ENCODE results near the gene HIKESHI.

HIKESHI gene

DNA sequence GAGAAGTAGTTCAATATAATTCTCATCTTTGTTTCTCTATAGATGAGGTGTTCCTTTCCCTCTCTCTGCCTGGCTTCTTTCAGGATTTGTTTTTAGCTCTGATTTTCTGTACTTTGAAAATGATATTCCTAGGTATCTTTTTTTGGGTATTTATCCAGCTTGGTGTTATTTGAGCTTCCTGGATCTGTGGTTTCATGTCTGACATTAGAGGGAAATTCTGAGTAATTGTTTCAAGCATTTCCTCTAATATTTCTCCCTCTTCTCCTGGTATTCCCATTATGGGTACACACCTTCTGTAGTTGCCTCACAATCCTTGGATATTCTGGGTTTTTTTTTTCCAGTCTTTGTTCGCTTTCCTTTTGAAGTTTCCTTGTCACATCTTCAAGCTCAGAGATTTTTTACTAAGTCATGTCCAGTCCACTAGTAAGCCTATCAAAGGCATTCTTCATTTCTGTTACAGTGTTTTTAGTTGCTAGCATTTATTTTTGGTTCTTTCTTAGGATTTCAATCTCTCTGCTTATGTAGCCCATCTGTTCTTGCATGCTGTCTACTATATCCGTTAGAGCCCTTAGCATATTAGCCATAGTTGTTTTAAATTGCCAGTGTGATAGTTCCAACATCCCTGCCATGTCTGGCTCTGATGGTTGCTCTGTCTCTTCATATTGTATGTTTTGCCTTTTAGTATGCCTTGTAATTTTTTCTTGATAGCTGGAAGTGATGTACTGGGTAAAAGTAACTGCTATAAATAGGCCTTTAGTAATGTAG, 78.4 kb downstream of the HIKESHI start:
- no peak for DNase-seq

DNA sequence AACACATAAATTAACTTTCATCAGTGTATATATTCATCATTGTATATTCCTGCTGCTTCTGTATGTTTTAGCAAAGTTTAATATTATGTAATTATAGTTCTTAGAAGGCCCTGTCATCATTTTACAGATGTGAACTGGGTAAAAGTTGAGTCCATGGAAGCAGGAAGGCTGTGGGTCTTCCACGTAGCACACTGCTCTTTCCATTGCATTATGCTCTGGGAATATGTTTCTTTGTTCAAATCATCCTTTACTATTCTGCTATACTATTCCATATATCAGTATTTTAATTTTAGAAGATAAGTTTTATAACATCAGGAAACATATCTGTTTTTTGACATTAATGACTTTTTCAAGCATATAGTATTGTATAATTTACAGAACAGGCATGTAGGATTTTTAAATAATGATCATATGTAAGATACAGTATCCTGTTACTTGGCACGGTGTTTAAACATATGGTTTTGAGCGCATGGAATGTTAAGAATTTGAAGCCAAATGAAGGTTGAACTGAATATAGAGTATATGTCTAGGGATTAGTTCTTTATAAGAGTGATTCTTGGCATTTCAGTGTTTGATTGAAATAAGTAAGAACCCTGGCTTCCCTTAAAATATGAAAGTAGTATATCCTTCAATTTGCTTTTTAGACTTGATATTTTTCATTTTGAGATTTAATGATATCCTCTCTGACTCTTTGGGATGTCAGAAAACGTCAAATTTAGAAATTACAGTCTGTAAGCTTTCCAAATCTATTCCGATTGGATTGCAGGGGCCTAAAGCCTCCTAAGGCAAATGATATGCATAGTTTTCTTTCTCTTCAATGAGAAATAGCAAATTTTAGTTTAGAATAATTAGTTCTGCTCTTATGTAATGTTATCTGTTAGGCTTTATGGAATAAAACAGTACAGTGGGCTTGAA, 81.3 kb downstream of the HIKESHI start:
- no peak for DNase-seq

DNA sequence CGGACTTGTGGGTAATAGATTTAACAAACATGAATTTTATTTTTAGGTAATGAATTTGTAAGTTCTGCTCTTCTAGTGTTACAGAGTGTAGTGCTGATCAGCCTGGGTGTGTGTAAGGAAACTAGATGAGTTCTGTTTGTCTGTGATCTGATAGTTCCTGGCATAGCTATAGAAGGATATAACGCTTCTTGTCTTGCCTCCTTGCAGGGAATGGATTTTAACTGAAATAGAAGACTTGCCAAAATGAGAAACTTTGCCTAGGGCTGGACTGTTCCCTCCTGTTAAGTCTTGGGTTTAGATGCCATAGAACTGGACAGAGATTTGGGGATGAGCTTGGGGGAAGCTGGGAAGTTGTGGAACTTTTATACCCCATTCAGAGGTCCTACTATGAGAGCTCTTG, 84.2 kb downstream of the HIKESHI start:
- DNase-seq, result no peak

DNA sequence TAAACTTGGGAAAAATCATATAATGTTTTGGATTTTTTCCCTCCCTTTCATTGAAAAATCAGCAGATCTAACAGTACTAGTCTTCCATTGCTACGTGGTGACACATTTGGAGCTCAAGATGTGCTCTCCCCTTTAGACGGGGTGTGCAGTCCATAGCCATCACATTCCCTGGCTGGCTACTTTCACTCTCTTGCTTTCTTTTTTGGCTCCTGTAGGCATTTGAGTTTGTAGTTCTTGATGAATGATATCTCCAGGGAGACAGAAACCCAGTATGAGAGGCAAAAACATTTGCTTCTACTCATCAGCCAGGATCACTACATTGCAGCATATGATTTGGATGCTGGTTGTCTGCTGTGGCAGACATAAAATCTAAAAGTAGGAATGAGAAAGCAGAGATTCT, 84.7 kb downstream of the HIKESHI start:
- DNase-seq, result no peak

DNA sequence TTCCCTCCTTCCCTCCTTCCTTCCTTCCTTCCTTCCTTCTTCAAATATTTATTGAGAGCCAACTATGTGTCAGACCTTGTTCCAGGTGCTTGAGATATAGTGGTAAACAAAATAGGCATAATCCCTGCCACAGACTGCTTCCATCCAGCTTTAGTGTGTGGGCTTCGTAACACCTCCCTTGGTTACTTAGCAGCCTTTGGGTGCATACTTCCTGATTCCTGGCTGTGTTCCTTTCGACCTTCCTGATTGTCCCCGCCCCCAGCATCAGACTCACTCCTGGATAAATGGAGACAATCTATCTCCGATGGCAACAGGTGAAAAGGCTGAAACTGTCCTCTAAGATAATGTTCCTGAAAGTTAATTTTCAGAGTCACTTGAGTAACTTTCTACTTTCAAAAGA, 86.2 kb downstream of the HIKESHI start:
- no peak for DNase-seq

DNA sequence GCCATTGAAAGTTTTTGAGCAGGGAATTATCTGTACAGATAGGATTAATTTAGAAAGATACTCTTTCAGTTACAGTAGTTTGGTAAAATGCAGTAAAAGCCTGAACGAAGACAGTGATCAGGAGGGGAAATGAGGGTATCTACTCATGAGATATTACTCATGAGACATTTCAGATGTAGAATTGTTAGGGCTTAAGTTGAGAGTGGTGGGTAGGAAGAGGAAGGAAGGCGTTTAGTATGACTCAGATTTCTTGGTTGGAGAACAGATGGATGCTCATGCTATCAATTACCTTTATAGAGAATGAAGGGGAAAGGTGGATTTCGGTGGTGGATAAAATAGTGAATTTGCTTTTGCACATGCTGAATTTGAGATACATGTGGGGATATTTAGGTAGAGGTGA, 88.4 kb downstream of the HIKESHI start:
- DNase-seq, result no peak

DNA sequence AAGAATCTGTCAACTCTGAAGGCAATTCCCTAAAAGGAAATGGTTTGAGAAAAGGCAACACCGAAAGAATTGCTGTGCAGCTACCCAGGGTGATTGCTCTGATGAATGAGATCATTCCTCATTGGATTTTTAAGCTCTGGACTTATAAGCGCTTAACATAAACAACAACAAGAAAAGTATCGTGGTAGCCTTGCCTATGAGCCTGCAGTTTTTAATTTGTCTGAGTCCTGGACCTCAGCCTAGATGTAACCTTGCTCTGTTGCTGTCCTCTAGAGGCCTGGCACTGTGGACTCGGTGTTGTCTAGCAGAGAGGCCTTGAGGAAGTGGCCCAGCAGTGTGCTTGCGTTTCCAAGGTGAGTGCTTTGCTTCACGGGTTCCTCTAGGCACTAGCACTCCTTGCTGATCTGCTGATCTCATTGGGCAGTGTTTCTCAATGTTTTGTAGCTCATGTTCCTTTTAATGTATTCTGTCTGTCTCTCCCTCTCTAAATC, 93.1 kb downstream of the HIKESHI start:
- no peak for DNase-seq

All from NCI-H524 treated with DMSO at 0.1 percent for 48 hours (cell line).